ENCODE measurements around the gene CELF2. TPM values are rescaled to one million over a fixed set of nuclear protein-coding genes. Genes with fewer than 3 reads are reported as not detected.

The CELF2 gene
- total RNA-seq, 1 donor from 2014 or later: 110 TPM

- no peak for TF ChIP-seq CTCF (IDR thresholded peaks at IDR 0.05)
- Histone ChIP-seq H3K36me3 (no peaks in the 10 kb centered on the region), H3K4me1 (peaks cover 49% of the 10 kb centered on the region), H3K27ac (peak overlapping the region; percentile 28), H3K4me3 (no peak overlapping the region), H3K9me3 (no peaks in the 10 kb centered on the region), H3K27me3 (no peaks in the 10 kb centered on the region)
- ATAC-seq (no peak), DNase-seq (no peak)
- intact Hi-C loops (cut with DNase I): no loop called here
Measured at GRCh38 chr10:11150231-11150731, 132.6 kb downstream of the CELF2 start.

- H3K27ac ChIP-seq: peak overlapping the region; percentile 28
- no peak overlapping the region for H3K4me3 ChIP-seq
- no peaks in the 10 kb centered on the region for H3K27me3 ChIP-seq
- no peak for DNase-seq
- no peak for ATAC-seq
- intact Hi-C loops (cut with DNase I): no loop called here
- no peaks in the 10 kb centered on the region for H3K36me3 ChIP-seq
- no peak for TF ChIP-seq CTCF (IDR thresholded peaks at IDR 0.05)
- H3K4me1 ChIP-seq: peaks cover 42% of the 10 kb centered on the region
- no peaks in the 10 kb centered on the region for H3K9me3 ChIP-seq
Measured at GRCh38 chr10:11150879-11151415, 133.3 kb downstream of the CELF2 start.

- DNase-seq: no peak
- ATAC-seq: no peak
- no peak overlapping the region for H3K4me3 ChIP-seq
- H3K27ac ChIP-seq: no peak overlapping the region
- no peaks in the 10 kb centered on the region for H3K9me3 ChIP-seq
- no peaks in the 10 kb centered on the region for H3K36me3 ChIP-seq
- no peaks in the 10 kb centered on the region for H3K27me3 ChIP-seq
- intact Hi-C loops (cut with DNase I): no loop called here
- peaks cover 24% of the 10 kb centered on the region for H3K4me1 ChIP-seq
- no peak for TF ChIP-seq CTCF (IDR thresholded peaks at IDR 0.05)
Measured at GRCh38 chr10:11152801-11153200, 135.1 kb downstream of the CELF2 start.

DNA sequence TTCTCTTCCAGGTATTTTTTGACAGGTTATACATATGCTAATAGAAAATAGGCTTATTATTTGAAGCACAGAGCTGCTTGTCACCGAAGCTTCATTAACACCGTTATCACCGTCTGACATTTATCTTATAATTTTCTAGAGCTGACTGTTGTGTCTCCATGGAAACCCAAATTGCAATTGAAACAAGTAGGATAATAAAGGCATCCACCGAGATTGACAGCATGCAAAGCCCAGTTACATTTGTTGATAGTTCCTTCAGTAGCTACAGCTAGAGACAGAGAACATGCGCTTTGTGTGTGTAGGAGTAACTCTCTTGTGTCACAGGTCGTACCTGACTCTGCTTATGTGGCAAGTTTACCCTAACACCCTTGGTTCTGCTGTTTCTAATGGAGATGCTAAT, 135.6 kb downstream of the CELF2 start:
- no peak for TF ChIP-seq CTCF (IDR thresholded peaks at IDR 0.05)
- Histone ChIP-seq H3K4me1 (peaks cover 19% of the 10 kb centered on the region), H3K27me3 (no peaks in the 10 kb centered on the region), H3K27ac (no peak overlapping the region), H3K4me3 (no peak overlapping the region), H3K36me3 (no peaks in the 10 kb centered on the region), H3K9me3 (no peaks in the 10 kb centered on the region)
- intact Hi-C loops (cut with DNase I): no loop called here
- DNase-seq (no peak), ATAC-seq (no peak)

DNA sequence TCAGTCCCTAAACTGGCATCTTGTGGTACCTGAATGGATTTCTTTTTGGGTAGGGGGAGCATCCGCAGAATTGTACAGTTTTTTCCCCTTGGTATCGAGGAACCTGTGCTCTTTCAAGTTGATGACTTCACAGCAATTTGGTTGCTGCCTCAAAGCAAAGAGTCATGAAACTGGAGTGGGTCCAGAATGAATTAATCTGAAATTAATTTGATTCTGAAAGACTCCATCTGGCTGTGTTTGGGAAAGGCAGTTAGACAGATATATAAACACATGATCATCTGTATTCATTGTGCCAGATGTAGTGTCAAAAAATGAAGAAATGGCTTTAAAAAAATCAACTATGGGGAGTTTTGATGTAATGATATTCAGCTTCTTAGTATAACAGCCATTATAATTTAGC, 136.1 kb downstream of the CELF2 start:
- Histone ChIP-seq H3K9me3 (no peaks in the 10 kb centered on the region), H3K27me3 (no peaks in the 10 kb centered on the region), H3K4me3 (no peak overlapping the region), H3K27ac (no peak overlapping the region), H3K36me3 (no peaks in the 10 kb centered on the region), H3K4me1 (peaks cover 15% of the 10 kb centered on the region)
- intact Hi-C loops (cut with DNase I): no loop called here
- TF ChIP-seq CTCF (IDR thresholded peaks at IDR 0.05): no peak
- no peak for DNase-seq
- no peak for ATAC-seq

GRCh38 chr10:11154333-11154732, 136.7 kb downstream of the CELF2 start:
- DNase-seq (no peak), ATAC-seq (no peak)
- Histone ChIP-seq H3K9me3 (no peaks in the 10 kb centered on the region), H3K4me3 (no peak overlapping the region), H3K27me3 (no peaks in the 10 kb centered on the region), H3K4me1 (peaks cover 12% of the 10 kb centered on the region), H3K36me3 (no peaks in the 10 kb centered on the region), H3K27ac (no peak overlapping the region)
- TF ChIP-seq CTCF (IDR thresholded peaks at IDR 0.05): no peak
- intact Hi-C loops (cut with DNase I): no loop called here
